Keratinocyte (primary cell): Measurements from ENCODE around the gene RAB11FIP4. TPM values are rescaled to one million over a fixed set of nuclear protein-coding genes. Genes with fewer than 3 reads are reported as not detected.

Experiments used
- DNase-seq: peaks from one replicate; pipeline ENCODE4 v3.0.0-alpha.2; 2011; ENCODE audit warnings: low read depth, missing footprints, low spot score
- FAIRE-seq: peaks from 2 replicates; lab custom pipeline; 2011; peaks lifted over from hg19 to GRCh38; lab: Jason Lieb, UNC
- H2AFZ ChIP-seq: 2 replicates; pipeline ENCODE4 v1.6.0; 2012; ENCODE audit warnings: low read length, control low read depth, inconsistent platforms; ENCODE audit not compliant: control insufficient read depth
- H3K27ac ChIP-seq: 2 replicates; pipeline ENCODE4 v1.5.1; 2011; ENCODE audit warnings: low read length; ENCODE audit not compliant: control insufficient read depth, insufficient read depth
- H3K27me3 ChIP-seq: 3 replicates; pipeline ENCODE4 v1.6.0; 2011; ENCODE audit warnings: low read length; ENCODE audit not compliant: control insufficient read depth, insufficient read depth; ENCODE audit errors: extremely low read depth
- H3K36me3 ChIP-seq, 2 experiments: 2 replicates in 1 of 2; 3 replicates in 1 of 2; pipeline ENCODE4 v1.5.1; 2011; ENCODE audit warnings: low read length in 2 of 2, mild to moderate bottlenecking in 1 of 2; ENCODE audit not compliant: control insufficient read depth in 2 of 2, insufficient read depth in 2 of 2; ENCODE audit errors: extremely low read depth in 1 of 2
- H3K4me1 ChIP-seq: 3 replicates; pipeline ENCODE4 v1.5.1; 2011; ENCODE audit warnings: low read length; ENCODE audit not compliant: control insufficient read depth, insufficient read depth; ENCODE audit errors: extremely low read depth
- H3K4me2 ChIP-seq: 3 replicates; pipeline ENCODE4 v1.6.0; 2011; ENCODE audit warnings: low read depth, low read length; ENCODE audit not compliant: control insufficient read depth, insufficient read depth; ENCODE audit errors: extremely low read depth
- H3K4me3 ChIP-seq, 3 experiments: fragments of 200-600 bp in 1 of 3; sonication (generic) in 1 of 3; 2 replicates in 2 of 3; 3 replicates in 1 of 3; pipeline ENCODE4 v1.5.1; 2011 to 2016; ENCODE audit warnings: low read length in 3 of 3, mild to moderate bottlenecking in 3 of 3, control low read depth in 2 of 3, inconsistent platforms in 1 of 3, low read depth in 1 of 3, mixed read lengths in 1 of 3, mixed run types in 1 of 3, moderate library complexity in 1 of 3; ENCODE audit not compliant: control insufficient read depth in 2 of 3, insufficient read depth in 2 of 3; ENCODE audit errors: extremely low read depth in 1 of 3
- H3K79me2 ChIP-seq: 2 replicates; pipeline ENCODE4 v1.6.0; 2012; ENCODE audit warnings: low read length; ENCODE audit not compliant: control insufficient read depth, insufficient read depth
- H3K9ac ChIP-seq: 3 replicates; pipeline ENCODE4 v1.6.0; 2011; ENCODE audit warnings: low read length; ENCODE audit not compliant: control insufficient read depth, insufficient read depth; ENCODE audit errors: extremely low read depth
- H3K9me1 ChIP-seq: 3 replicates; pipeline ENCODE4 v1.6.0; 2011; ENCODE audit warnings: low read length; ENCODE audit not compliant: control insufficient read depth, insufficient read depth; ENCODE audit errors: extremely low read depth
- H3K9me3 ChIP-seq: 2 replicates; pipeline ENCODE4 v1.5.1; 2012; ENCODE audit warnings: low read depth, low read length; ENCODE audit not compliant: control insufficient read depth
- H4K20me1 ChIP-seq: 3 replicates; pipeline ENCODE4 v1.6.0; 2011; ENCODE audit warnings: low read length; ENCODE audit not compliant: control insufficient read depth, insufficient read depth; ENCODE audit errors: extremely low read depth
- EZH2 ChIP-seq: IDR thresholded peaks from one replicate; pipeline ENCODE4 v1.6.1; 2012; ENCODE audit warnings: inconsistent platforms, mild to moderate bottlenecking, low read length, moderate library complexity
- dilution Hi-C: fragments of 300-500 bp; cut with MboI; formaldehyde crosslinking; loops from one replicate; pipeline ENCODE4 v1.7.0; 2020; ENCODE audit warnings: low sequenced_read_pairs; ENCODE audit not compliant: extremely low pct_ligation_motif_present
- polyA plus RNA-seq, 5 experiments: library from polyadenylated mRNA; depleted of rRNA in 3 of 5; stranded (reverse) in 3 of 5; stranded (forward) in 1 of 5; unstranded in 1 of 5; fragments of >200 nt; gene quantifications; 1 replicate in 1 of 5; 2 replicates in 3 of 5; 3 replicates in 1 of 5; pipeline versions ENCODE4 v1.2.1 to v1.2.3, GENCODE V29; 2011 to 2012; ENCODE audit warnings: missing spikeins in 2 of 5, low read depth in 1 of 5, low replicate concordance in 1 of 5
- TF ChIP-seq, protein P1 (sequence below), 3 experiments: IDR thresholded peaks in 1 of 3; conservative IDR thresholded peaks in 1 of 3; optimal IDR thresholded peaks in 1 of 3; 2 replicates in 2 of 3; 3 replicates in 1 of 3; pipeline versions ENCODE3 to v1.5.1; 2011; ENCODE audit warnings: low read length in 3 of 3, mild to moderate bottlenecking in 3 of 3, moderate library complexity in 2 of 3, control low read depth in 1 of 3, inconsistent platforms in 1 of 3; ENCODE audit not compliant: insufficient read depth in 2 of 3; ENCODE audit errors: extremely low read depth in 1 of 3

RAB11FIP4 gene
- polyA plus RNA-seq, 1 donor (not counting 4 experiments of a cell fraction or from before 2014, with no cell fraction given), result 9.1 TPM

- Histone ChIP-seq H3K4me3 (no peak overlapping the region), H3K9me3 (peaks cover 9% of the 10 kb centered on the region), H3K9me1 (no peaks in the 10 kb centered on the region), H3K4me2 (no peak overlapping the region), H3K79me2 (no peaks in the 10 kb centered on the region), H3K9ac (no peak overlapping the region), H4K20me1 (no peaks in the 10 kb centered on the region), H3K36me3 (peaks cover 0 to 12% of the 10 kb centered on the region in 2 experiments), H3K27ac (no peak overlapping the region), H3K27me3 (no peaks in the 10 kb centered on the region), H3K4me1 (peaks cover 5% of the 10 kb centered on the region), H2AFZ (no peak overlapping the region)
- FAIRE-seq, result no peak
- dilution Hi-C loops, result no loop called here
- TF ChIP-seq EZH2, result no peak
- TF ChIP-seq, protein P1, sequence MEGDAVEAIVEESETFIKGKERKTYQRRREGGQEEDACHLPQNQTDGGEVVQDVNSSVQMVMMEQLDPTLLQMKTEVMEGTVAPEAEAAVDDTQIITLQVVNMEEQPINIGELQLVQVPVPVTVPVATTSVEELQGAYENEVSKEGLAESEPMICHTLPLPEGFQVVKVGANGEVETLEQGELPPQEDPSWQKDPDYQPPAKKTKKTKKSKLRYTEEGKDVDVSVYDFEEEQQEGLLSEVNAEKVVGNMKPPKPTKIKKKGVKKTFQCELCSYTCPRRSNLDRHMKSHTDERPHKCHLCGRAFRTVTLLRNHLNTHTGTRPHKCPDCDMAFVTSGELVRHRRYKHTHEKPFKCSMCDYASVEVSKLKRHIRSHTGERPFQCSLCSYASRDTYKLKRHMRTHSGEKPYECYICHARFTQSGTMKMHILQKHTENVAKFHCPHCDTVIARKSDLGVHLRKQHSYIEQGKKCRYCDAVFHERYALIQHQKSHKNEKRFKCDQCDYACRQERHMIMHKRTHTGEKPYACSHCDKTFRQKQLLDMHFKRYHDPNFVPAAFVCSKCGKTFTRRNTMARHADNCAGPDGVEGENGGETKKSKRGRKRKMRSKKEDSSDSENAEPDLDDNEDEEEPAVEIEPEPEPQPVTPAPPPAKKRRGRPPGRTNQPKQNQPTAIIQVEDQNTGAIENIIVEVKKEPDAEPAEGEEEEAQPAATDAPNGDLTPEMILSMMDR (optimal IDR thresholded peaks at IDR 0.05 in 1 of 3, IDR thresholded peaks at IDR 0.05 in 1 of 3, conservative IDR thresholded peaks at IDR 0.05 in 1 of 3; ENCODE audit: extremely low read depth in 1 of 3, insufficient read depth in 2 of 3, low read length in 3 of 3), result no peak
- no peak for DNase-seq
Measured at GRCh38 chr17:31521632-31522283, 130.3 kb downstream of the RAB11FIP4 start.

- TF ChIP-seq EZH2, result no peak
- H3K4me1 ChIP-seq, result peaks cover 5% of the 10 kb centered on the region
- H3K9ac ChIP-seq, result no peak overlapping the region
- dilution Hi-C loops, result no loop called here
- DNase-seq (no peak), FAIRE-seq (no peak)
- no peaks in the 10 kb centered on the region for H3K9me1 ChIP-seq
- H3K79me2 ChIP-seq, result no peaks in the 10 kb centered on the region
- H3K27me3 ChIP-seq, result no peaks in the 10 kb centered on the region
- H2AFZ ChIP-seq, result no peak overlapping the region
- no peak overlapping the region for H3K27ac ChIP-seq
- H4K20me1 ChIP-seq, result no peaks in the 10 kb centered on the region
- no peak overlapping the region for H3K4me3 ChIP-seq
- peaks cover 0 to 12% of the 10 kb centered on the region in 2 experiments for H3K36me3 ChIP-seq
- no peak overlapping the region for H3K4me2 ChIP-seq
- peaks cover 9% of the 10 kb centered on the region for H3K9me3 ChIP-seq
Measured at GRCh38 chr17:31522284-31522931, 130.9 kb downstream of the RAB11FIP4 start.
